Sigmoid colon (tissue), 7 donors: ENCODE measurements around the gene MBD3L2. TPM values are rescaled to one million over a fixed set of nuclear protein-coding genes. Genes with fewer than 3 reads are reported as not detected.

Source experiments
- DNase-seq: peaks from one replicate; pipeline ENCODE4 v3.0.0-alpha.2; 2019
- H3K27ac ChIP-seq, 4 donors: fragments of 200-600 bp; sonication (generic); one replicate each; pipeline ENCODE4 v1.5.1; 2016 to 2019; ENCODE audit warnings: mild to moderate bottlenecking in 1 of 4
- H3K27me3 ChIP-seq, 3 donors: fragments of 200-600 bp; sonication (generic); one replicate each; pipeline ENCODE4 v1.5.1; 2019; ENCODE audit warnings: mild to moderate bottlenecking in 1 of 3
- H3K36me3 ChIP-seq, 4 donors: fragments of 200-600 bp; sonication (generic); one replicate each; pipeline ENCODE4 v1.5.1; 2016 to 2019
- H3K4me1 ChIP-seq, 4 donors: fragments of 200-600 bp; sonication (generic); one replicate each; pipeline ENCODE4 v1.5.1; 2017 to 2019
- H3K4me3 ChIP-seq, 4 donors: fragments of 200-600 bp; sonication (generic); one replicate each; pipeline ENCODE4 v1.5.1; 2017 to 2019; ENCODE audit warnings: mild to moderate bottlenecking in 2 of 4, moderate library complexity in 1 of 4
- H3K9me3 ChIP-seq, 4 donors: fragments of 200-600 bp in 3 of 4; sonication (generic) in 3 of 4; one replicate each; pipeline versions ENCODE4 v1.5.1 to v1.6.1; 2013 to 2019
- CTCF ChIP-seq, 4 experiments: fragments of 450-650 bp in 3 of 4; fragments of 200-600 bp in 1 of 4; IDR thresholded peaks; one replicate each; pipeline ENCODE4 v1.5.1; 2016 to 2019; ENCODE audit warnings: antibody characterized with exemption in 4 of 4, mild to moderate bottlenecking in 3 of 4, moderate library complexity in 2 of 4
- EP300 ChIP-seq, 4 donors: sonication (generic); formaldehyde crosslinking; IDR thresholded peaks; one replicate each; pipeline ENCODE4 v1.6.1; 2017; ENCODE audit warnings: antibody characterized with exemption in 4 of 4
- POLR2A ChIP-seq, 2 donors: fragments of 450-650 bp; IDR thresholded peaks; one replicate each; pipeline ENCODE4 v1.6.1; 2016; ENCODE audit warnings: antibody characterized with exemption in 2 of 2, mild to moderate bottlenecking in 2 of 2, moderate library complexity in 2 of 2
- POLR2AphosphoS5 ChIP-seq, 4 donors: sonication (generic); formaldehyde crosslinking; IDR thresholded peaks; one replicate each; pipeline ENCODE4 v1.6.1; 2017; ENCODE audit warnings: antibody characterized with exemption in 4 of 4
- WGBS, 2 donors: extraction: QIAGEN DNeasy Blood & Tissue Kit; methylation state at CpG; one replicate each; pipeline ENCODE4 v1.1.7; 2013; 5-methylcytosine and 5-hydroxymethylcytosine counted together
- intact Hi-C: fragments of 100-400 bp; cut with DNase I; formaldehyde crosslinking; loops from one replicate; pipeline ENCODE4 v1.15.1; 2023
- polyA plus RNA-seq, 3 donors: library from polyadenylated mRNA; stranded (reverse); fragments of 200-250 nt; gene quantifications; one replicate each; pipeline ENCODE4 v1.2.3, GENCODE V29; 2013
- total RNA-seq, 4 donors: library from RNA; depleted of rRNA; stranded (reverse); fragments of >200 nt; gene quantifications; one replicate each; pipeline ENCODE4 v1.1.0, GENCODE V29; 2016
- donor health status: healthy with polysubstance abuse.
- donor health status: Bipolar disorder and iron deficiency.
- donor health status: healthy.

Gene MBD3L2
- total and polyA plus RNA-seq, 7 donors: not detected

DNA sequence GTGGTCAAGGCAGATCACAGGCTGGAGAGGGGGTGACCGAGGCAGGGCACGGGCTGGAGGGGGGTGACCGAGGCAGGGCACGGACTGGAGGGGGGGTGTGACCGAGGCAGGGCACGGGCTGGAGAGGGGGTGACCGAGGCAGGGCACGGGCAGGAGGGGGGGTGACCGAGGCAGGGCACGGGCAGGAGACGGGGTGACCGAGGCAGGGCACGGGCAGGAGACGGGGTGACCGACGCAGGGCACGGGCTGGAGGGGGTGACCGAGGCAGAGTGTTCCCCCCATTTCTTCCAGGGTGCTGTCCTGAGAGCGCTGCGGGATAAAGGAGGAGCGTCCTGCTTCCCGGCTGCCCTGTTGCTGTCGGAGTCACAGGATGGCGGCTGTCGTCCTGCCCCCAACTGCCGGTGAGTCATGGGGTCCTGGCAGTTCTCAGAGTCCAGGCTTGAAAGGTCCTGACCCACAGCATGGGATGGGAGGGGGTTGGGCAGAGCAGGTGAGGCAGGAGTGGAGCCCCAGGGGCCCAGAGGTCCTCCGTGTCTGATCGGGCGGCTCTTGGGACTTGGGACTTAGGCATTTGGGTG, 25.7 kb downstream of the MBD3L2 start:
- TF ChIP-seq CTCF (IDR thresholded peaks at IDR 0.05) (no peak), POLR2A (IDR thresholded peaks at IDR 0.05) (no peak), POLR2AphosphoS5 (IDR thresholded peaks at IDR 0.05) (no peak), EP300 (IDR thresholded peaks at IDR 0.05) (no peak)
- intact Hi-C loops: no loop called here
- peaks cover 62 to 92% (median 76%) of the 10 kb centered on the region in 4 donors for H3K36me3 ChIP-seq
- H3K4me3 ChIP-seq: no peak overlapping the region
- WGBS, 2 donors: 97 to 98% methylated on average over 29 of the region's 29 CpGs
- no peaks in the 10 kb centered on the region for H3K27me3 ChIP-seq
- no peak overlapping the region for H3K27ac ChIP-seq
- no peak for DNase-seq
- peaks cover 0 to 13% (median 9%) of the 10 kb centered on the region in 4 donors for H3K4me1 ChIP-seq
- H3K9me3 ChIP-seq: peaks cover 18 to 31% (median 25%) of the 10 kb centered on the region in 4 donors

DNA sequence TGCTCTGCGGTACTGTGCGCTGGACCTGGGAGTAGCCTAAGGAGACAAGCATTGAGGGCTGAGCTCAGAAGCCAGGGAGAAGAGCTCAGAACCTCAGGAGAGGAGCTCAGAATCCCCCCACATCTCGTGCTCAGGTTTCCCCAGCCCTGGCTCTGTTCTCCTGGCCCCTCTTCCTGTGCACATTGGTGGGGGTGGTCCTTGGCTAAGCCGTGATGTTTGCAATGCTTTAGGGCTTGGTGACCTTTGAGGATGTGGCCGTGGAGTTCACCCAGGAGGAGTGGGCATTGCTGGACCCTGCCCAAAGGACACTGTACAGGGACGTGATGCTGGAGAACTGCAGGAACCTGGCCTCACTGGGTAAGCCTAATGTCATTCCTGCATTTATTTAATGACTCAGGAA, 27.0 kb downstream of the MBD3L2 start:
- H3K36me3 ChIP-seq: peaks cover 76 to 99% (median 87%) of the 10 kb centered on the region in 4 donors
- peaks cover 29 to 45% (median 38%) of the 10 kb centered on the region in 4 donors for H3K9me3 ChIP-seq
- H3K4me3 ChIP-seq: no peak overlapping the region
- TF ChIP-seq EP300 (IDR thresholded peaks at IDR 0.05): no peak
- TF ChIP-seq CTCF (IDR thresholded peaks at IDR 0.05): no peak
- no peak for TF ChIP-seq POLR2A (IDR thresholded peaks at IDR 0.05)
- TF ChIP-seq POLR2AphosphoS5 (IDR thresholded peaks at IDR 0.05): no peak
- H3K4me1 ChIP-seq: no peaks in the 10 kb centered on the region
- WGBS, 2 donors: 98% methylated on average over 6 of the region's 6 CpGs
- no peaks in the 10 kb centered on the region for H3K27me3 ChIP-seq
- no peak overlapping the region for H3K27ac ChIP-seq
- intact Hi-C loops: no loop called here
- DNase-seq: no peak

- DNase-seq: no peak
- Histone ChIP-seq H3K27ac (no peak overlapping the region), H3K4me3 (no peak overlapping the region), H3K9me3 (peaks cover 44 to 63% (median 56%) of the 10 kb centered on the region in 4 donors), H3K36me3 (peaks cover 83 to 100% (median 93%) of the 10 kb centered on the region in 4 donors), H3K27me3 (no peaks in the 10 kb centered on the region), H3K4me1 (no peaks in the 10 kb centered on the region)
- 96 to 97% methylated on average over 2 of the region's 2 CpGs for WGBS, 2 donors
- no peak for TF ChIP-seq POLR2AphosphoS5 (IDR thresholded peaks at IDR 0.05)
- intact Hi-C loops: no loop called here
These were observed 28.9 kb downstream of the MBD3L2 start for GRCh38 chr19:7078008-7078407.

DNA sequence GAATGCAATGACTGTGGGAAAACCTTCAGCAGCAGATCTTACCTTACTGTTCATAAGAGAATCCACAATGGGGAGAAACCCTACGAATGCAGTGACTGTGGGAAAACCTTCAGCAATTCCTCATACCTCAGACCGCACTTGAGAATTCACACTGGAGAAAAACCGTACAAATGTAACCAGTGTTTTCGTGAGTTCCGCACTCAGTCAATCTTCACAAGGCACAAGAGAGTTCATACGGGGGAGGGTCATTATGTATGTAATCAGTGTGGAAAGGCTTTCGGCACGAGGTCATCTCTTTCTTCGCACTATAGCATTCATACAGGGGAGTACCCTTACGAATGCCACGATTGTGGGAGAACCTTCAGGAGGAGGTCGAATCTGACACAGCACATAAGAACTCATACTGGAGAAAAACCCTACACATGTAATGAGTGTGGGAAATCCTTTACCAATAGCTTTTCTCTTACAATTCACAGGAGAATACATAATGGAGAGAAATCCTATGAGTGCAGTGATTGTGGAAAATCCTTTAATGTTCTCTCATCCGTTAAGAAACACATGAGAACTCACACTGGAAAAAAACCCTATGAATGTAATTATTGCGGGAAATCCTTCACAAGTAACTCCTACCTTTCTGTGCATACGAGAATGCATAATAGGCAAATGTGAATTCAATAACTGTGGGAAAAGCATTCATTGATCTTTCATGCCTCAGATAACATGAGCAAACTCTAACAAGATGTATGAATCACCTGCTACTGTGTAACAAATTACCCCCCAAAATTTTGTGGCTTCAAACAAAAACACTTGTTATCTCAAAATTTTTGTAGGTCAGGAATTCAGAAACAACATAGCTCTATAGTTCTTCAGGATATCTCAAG, 34.2 kb downstream of the MBD3L2 start:
- Histone ChIP-seq H3K9me3 (peaks cover 57 to 83% (median 78%) of the 10 kb centered on the region in 4 donors), H3K27ac (no peak overlapping the region), H3K4me1 (no peaks in the 10 kb centered on the region), H3K27me3 (no peaks in the 10 kb centered on the region), H3K4me3 (no peak overlapping the region), H3K36me3 (peaks cover 57 to 72% (median 63%) of the 10 kb centered on the region in 4 donors)
- DNase-seq: no peak
- WGBS, 2 donors: 99% methylated on average over 15 of the region's 15 CpGs
- TF ChIP-seq EP300 (IDR thresholded peaks at IDR 0.05) (no peak), CTCF (IDR thresholded peaks at IDR 0.05) (no peak), POLR2A (IDR thresholded peaks at IDR 0.05) (no peak), POLR2AphosphoS5 (IDR thresholded peaks at IDR 0.05) (no peak)
- intact Hi-C loops: no loop called here

DNA sequence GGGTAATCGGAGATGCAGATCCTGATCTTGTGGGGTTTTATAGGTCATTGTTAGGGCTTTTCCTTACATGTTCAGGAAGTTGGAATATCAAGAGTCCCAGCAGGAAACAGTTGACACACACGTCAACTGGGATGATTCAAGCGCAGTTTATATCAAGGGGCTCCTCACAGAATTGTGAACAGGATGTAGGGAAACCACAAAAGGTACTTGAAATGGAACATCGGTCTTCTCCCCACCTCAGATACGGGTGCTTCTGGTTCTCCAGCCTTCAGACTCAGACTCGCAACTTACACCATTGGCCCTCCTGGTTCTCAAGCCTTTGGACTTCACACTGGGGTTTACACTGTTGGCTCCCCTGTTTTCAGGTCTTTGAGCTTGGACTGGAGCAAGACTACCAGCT, 39.9 kb downstream of the MBD3L2 start:
- Histone ChIP-seq H3K27ac (no peak overlapping the region), H3K4me1 (no peaks in the 10 kb centered on the region), H3K36me3 (peaks cover 4 to 33% (median 7%) of the 10 kb centered on the region in 4 donors), H3K4me3 (no peak overlapping the region), H3K27me3 (no peaks in the 10 kb centered on the region), H3K9me3 (peaks cover 23 to 58% (median 36%) of the 10 kb centered on the region in 4 donors)
- intact Hi-C loops: no loop called here
- no peak for TF ChIP-seq CTCF (IDR thresholded peaks at IDR 0.05)
- 83 to 92% methylated on average over 6 of the region's 6 CpGs for WGBS, 2 donors
- no peak for DNase-seq
